Epithelial cell of prostate (primary cell): ENCODE measurements around the gene SKA3.
"Not testable (repeated sequence)": the region's sequence is repeated elsewhere in the genome, so short reads cannot be mapped to it uniquely, and the experiment has no call there.

ENCODE experiments used
- DNase-seq: peaks from one replicate; pipeline ENCODE4 v3.0.0-alpha.2; 2011; ENCODE audit warnings: low read depth, low spot score
- H3K27ac ChIP-seq: fragments of 450-650 bp; 2 replicates; pipeline ENCODE4 v1.5.1; 2017; ENCODE audit warnings: mild to moderate bottlenecking

SKA3 gene

GRCh38 chr13:21173767-21174166 lies 2.6 kb downstream of the SKA3 start:
- not testable (repeated sequence) for H3K27ac ChIP-seq, DNase-seq

DNA sequence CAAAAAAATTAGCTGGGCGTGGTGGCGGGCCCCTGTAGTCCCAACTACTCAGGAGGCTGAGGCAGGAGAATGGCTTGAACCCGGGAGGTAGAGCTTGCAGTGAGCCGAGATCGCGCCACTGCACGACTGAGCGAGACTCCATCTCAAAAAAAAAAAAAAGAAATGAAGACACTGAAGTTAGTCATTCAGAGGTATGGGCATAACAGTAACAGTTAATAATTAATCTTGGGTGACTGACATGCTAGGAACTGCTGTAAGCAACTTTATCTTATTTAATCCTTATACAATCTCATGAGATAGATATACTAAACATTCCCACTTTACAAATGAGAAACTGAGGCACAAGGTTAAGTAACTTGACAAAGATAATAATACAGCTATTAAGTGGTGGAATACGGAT lies 4.9 kb downstream of the SKA3 start:
- H3K27ac ChIP-seq: no peak overlapping the region
- no peak for DNase-seq

- not testable (repeated sequence) for H3K27ac ChIP-seq, DNase-seq
Observed at GRCh38 chr13:21165606-21166005, 10.7 kb downstream of the SKA3 start.

- no peak for DNase-seq
- peak overlapping the region; percentile 22 for H3K27ac ChIP-seq
Observed at GRCh38 chr13:21164631-21165030, 11.7 kb downstream of the SKA3 start.

DNA sequence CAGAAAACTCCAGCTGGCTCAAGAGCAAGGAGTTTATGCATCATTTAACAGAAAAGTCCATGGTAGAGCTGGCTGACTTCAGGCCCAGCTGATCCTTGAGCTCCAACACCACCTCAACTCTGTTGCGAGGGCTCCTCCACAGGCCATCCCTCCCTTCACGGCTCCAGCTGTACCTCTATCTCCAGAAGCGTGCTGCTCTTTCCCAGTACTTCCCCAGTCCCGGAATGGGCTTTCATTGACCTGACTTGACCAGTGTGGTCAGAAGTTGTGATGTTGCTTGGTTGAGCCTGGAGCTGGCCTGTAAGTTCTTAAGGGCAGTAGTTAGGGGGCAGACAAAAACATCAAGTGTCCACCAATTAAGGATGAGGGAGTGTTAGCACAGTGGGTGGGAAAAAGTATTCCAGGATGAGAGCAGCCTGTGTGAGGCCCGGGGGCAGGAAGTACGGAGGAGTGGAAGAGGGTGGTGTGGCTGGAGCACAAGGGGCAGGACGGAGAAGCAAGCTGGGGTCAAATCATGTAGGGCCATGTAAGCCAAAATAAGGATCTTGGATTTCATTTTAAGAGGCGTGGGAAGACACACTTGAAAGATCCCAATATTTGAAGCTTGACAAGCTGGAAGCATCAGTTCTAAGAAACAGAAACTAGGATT lies 24.0 kb downstream of the SKA3 start:
- DNase-seq: no peak
- no peak overlapping the region for H3K27ac ChIP-seq

DNA sequence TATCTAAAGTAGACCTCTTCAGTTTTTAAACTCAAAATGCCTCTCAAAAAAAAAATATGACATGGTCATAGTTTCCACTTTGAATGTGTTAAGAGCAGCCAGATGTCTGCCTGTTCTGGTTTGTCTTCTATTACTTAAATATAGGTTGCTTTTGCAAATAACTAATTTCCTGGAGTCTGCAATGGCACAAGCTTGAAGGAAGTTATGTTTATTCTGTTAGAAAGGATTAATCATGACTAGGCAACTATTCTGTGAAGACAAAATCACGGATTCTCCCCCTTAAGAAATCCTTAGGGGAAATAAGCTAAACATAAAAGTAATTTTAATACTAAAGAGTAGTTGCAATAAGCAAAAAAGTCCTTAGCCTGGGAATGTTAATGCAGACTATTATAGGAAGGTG lies 26.3 kb downstream of the SKA3 start:
- H3K27ac ChIP-seq: no peak overlapping the region
- no peak for DNase-seq

DNA sequence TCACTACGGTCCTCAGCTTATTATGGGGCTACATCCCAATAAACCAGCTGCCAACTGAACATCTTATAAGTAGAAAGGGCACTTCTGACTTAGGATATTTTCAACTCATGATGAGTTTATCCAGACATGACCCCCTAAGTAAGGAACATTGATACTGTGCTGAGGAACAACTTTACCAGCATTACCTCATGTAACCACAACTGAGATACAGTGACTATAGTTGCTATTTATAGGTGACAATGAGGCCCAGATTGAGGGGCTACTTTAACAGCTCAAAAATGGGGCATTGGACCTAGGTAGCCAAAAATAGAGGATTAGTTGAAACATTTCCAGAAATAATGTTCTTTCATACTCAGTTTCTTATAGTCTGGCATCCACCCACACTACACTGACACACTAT lies 26.8 kb downstream of the SKA3 start:
- H3K27ac ChIP-seq: no peak overlapping the region
- no peak for DNase-seq

DNA sequence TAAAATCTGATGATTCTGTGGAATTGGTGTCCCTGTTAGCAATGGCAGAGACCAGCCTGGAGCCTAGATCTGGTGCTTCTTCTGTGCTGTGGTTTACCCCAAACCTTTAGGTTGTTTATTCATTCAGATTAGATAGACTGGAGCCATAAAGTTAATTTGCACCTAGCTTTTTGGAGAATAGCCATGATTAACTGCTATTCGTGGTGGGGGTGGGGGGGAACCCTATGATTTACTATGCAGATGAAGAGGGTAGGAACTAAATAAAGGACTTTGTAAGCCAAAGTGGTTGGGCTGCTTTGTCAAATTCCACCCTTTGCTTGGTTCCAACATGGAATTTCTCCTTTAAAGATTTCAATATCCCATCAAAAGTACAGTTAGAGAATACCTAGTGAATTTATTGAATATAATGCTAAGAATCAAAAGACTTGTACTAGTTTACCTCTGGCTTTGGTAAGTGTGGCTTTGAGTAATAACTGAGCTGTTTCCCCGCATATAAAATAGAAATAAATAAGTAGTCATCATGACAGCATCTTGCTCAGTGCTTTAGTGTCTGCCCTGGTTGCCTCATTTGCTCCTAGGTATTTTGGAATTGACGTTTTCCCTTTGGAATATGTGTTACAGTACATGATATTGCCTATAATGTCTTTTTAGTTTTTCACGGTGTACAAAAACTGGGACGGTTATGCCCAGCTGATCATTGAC lies 27.6 kb downstream of the SKA3 start:
- no peak for DNase-seq
- no peak overlapping the region for H3K27ac ChIP-seq

DNA sequence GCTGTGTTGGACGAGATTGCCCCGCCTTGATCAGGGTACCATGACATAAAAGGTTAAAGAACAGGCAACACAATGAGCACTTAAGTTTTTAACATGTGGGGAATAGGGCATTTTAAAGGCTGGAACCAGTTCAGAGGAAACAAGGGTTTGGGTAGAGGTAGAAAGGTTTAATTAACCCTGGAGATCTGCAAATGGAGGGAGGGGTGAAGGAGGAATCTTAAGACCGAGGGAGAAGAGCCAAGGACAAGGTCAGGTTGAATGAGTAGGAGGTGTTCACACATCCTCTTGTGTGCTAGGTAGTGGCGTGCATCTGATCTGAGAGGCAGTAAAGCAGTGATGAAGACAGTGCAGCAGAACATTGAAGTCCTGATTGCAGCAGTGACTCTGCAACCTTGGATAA lies 28.5 kb downstream of the SKA3 start:
- DNase-seq: no peak
- no peak overlapping the region for H3K27ac ChIP-seq

- H3K27ac ChIP-seq: no peak overlapping the region
- no peak for DNase-seq
Observed at GRCh38 chr13:21142766-21143165, 33.6 kb downstream of the SKA3 start.

DNA sequence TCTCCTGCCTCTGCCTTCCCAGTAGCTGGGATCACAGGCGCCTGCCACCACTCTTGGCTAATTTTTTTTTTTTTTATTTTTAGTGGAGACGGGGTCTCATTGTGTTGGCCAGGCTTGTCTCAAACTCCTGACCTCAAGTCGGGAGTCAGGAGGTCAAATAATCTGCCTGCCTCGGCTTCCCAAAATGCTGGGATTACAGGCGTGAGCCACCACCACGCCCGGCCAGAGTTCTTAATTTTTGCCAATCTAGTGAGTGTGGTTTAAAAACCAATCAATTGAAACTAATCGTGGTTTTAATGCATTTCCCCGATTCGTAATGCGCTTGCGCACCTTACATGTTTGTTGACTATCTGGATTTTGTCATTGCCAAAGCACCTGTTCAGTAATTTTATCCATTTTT lies 37.0 kb downstream of the SKA3 start:
- peak overlapping the region; percentile 61 for H3K27ac ChIP-seq
- DNase-seq: no peak

GRCh38 chr13:21138561-21138960 lies 37.8 kb downstream of the SKA3 start:
- H3K27ac ChIP-seq: no peak overlapping the region
- no peak for DNase-seq

DNA sequence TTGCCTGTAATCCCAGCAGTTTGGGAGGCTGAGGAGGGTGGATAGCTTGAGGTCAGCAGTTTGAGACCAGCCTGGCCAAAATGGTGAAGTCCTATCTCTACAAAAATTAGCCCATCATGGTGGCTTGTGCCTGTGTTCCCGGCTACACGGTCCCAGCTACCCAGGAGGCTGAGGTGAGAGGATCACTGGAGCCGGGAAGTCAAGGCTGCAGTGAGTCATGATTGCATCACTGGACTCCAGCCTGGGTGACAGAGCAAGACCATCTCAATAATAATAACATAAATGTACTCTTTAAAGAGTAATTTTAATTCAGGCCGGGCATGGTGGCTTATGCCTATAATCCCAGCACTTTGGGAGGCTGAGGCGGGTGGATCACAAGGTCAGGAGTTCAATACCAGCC lies 38.7 kb downstream of the SKA3 start:
- no peak overlapping the region for H3K27ac ChIP-seq
- DNase-seq: no peak

DNA sequence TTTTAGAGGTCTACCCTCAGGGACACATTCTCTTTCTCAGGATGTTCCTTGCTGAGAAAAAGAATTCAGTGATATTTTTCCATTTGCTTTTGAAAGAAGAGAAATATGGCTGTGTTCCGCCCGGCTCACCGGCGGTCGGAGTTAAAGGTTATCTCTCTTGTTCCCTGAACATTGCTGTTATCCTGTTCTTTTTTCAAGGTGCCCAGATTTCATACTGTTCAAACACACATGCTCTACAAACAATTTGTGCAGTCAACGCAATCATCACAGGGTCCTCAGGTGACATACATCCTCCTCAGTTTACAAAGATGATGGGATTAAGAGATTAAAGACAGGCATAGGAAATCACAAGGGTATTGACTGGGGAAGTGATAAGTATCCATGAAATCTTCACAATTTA lies 40.5 kb downstream of the SKA3 start:
- not testable (repeated sequence) for H3K27ac ChIP-seq, DNase-seq

GRCh38 chr13:21134475-21134874 lies 41.9 kb downstream of the SKA3 start:
- H3K27ac ChIP-seq: no peak overlapping the region
- no peak for DNase-seq

DNA sequence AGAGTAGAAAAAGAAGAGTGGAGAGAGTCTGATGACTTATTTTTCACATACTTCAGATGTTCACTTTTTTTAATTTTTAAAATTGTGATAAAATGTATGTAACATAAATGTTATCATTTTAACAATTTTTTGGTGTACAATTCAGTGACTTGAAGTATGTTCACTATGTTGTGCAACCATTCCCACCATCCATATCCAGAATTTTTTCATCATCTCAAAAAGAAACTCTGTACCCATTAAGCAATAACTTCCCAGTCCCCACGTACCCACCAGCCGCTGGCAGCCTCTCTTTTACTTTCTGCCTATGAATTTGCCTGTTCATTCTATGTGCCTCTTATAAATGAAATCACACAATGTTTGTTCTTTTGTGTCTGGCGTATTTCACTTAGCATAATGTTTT lies 43.3 kb downstream of the SKA3 start:
- no peak overlapping the region for H3K27ac ChIP-seq
- no peak for DNase-seq

GRCh38 chr13:21130116-21130515 lies 46.2 kb downstream of the SKA3 start:
- DNase-seq: no peak
- no peak overlapping the region for H3K27ac ChIP-seq

DNA sequence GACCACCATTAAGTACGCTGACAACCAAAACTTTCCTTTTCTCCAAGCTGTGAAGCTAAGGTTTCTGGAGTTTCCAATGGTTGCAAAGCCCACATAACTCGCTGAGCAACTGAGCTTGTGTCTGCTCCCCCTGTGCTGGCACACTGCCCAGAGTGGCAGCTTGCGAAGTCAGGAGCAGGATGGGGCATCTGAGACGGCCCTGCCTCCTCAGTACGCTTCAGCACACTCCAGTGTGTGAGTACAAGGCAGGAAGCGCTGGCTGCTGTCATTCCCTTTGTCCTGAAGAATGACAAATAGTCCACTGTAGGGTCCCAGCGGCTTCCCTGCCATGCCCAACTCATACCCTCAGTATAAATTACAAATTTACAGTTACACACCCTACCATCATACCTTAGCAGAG lies 51.5 kb downstream of the SKA3 start:
- DNase-seq: peak; percentile 24

DNA sequence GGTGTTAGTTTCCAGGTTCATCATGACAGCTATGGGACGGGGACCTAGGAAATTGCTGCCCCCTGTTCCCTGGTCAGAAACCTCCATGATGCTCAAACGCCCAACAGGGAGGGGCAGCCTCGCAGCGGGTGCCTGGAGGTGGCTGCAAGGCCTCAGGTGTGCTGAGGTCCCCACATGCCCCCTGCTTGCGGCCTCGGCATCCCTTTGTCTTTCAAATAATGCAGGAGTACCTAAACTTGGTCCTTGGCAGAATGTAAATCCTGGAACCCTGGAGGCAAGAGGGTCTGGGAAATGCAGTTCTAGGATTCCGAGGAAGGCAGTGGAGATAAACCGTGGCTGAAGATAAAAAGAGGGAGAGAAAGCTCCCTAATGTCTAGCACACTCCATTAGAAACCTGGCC lies 52.4 kb downstream of the SKA3 start:
- DNase-seq: no peak
- no peak overlapping the region for H3K27ac ChIP-seq

More for the DNA sequence above, 51.5 kb downstream of the SKA3 start:
- no peak overlapping the region for H3K27ac ChIP-seq

- no peak overlapping the region for H3K27ac ChIP-seq
- DNase-seq: no peak
Observed at GRCh38 chr13:21121616-21122015, 54.7 kb downstream of the SKA3 start.

DNA sequence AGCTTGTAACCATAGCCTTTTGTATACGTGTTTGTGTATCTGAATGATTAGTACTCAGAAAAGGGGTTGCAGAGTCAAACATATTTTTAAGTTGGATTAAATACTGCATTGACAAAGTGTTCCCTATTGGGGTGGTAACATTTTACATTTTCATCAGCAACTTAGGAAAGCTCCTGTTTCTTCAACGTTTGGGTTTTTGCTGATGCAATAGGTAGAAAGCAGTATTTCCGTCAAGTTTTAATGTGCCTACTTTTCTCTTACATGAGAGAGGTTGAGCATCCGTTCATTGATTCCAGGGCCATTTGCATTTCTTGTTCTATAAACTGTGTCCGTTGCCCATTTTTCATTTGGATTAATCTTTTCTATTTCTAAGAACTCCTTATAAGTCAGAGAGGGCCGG lies 56.2 kb downstream of the SKA3 start:
- DNase-seq: no peak

DNA sequence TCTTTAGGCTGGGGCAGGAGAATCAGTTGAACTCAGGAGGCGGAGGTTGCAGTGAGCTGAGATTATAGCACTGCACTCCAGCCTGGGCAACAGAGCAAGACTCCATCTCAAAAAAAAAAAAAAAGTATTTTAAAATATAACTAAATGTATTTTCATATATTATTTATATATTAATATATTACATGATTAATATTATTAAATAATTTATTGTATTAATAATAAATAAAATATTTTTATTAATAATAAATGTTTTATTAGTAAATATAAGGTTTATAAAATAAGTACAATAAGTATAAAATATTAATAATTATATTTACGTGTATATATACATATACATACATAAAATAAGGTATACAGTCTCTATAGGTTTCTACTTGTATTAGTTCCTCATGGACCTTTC lies 56.8 kb downstream of the SKA3 start:
- H3K27ac ChIP-seq: no peak overlapping the region
- no peak for DNase-seq

More for the DNA sequence above, 56.2 kb downstream of the SKA3 start:
- no peak overlapping the region for H3K27ac ChIP-seq
